Hepatocyte (in vitro differentiated cells): Measurements from ENCODE around the gene KCNMA1.

Experiments
- EZH2 ChIP-seq: fragments of 200-600 bp; sonication (generic); IDR thresholded peaks from 2 replicates; pipeline ENCODE4 v1.6.1; 2016; ENCODE audit warnings: antibody characterized with exemption, mild to moderate bottlenecking, borderline replicate concordance
- EZH2phosphoT487 ChIP-seq: fragments of 200-600 bp; sonication (generic); IDR thresholded peaks from one replicate; pipeline ENCODE4 v1.6.1; 2018; ENCODE audit warnings: antibody characterized with exemption, mild to moderate bottlenecking, low read depth, moderate library complexity; ENCODE audit not compliant: unreplicated experiment, severe bottlenecking
- TF ChIP-seq, protein P1 (sequence below): fragments of 200-600 bp; sonication (generic); IDR thresholded peaks from 2 replicates; pipeline ENCODE4 v1.5.1; 2016; ENCODE audit warnings: antibody characterized with exemption, mild to moderate bottlenecking; ENCODE audit not compliant: poor library complexity

GRCh38 chr10:77576007-77576367 is 61.6 kb downstream of the KCNMA1 start:
- TF ChIP-seq, protein P1, sequence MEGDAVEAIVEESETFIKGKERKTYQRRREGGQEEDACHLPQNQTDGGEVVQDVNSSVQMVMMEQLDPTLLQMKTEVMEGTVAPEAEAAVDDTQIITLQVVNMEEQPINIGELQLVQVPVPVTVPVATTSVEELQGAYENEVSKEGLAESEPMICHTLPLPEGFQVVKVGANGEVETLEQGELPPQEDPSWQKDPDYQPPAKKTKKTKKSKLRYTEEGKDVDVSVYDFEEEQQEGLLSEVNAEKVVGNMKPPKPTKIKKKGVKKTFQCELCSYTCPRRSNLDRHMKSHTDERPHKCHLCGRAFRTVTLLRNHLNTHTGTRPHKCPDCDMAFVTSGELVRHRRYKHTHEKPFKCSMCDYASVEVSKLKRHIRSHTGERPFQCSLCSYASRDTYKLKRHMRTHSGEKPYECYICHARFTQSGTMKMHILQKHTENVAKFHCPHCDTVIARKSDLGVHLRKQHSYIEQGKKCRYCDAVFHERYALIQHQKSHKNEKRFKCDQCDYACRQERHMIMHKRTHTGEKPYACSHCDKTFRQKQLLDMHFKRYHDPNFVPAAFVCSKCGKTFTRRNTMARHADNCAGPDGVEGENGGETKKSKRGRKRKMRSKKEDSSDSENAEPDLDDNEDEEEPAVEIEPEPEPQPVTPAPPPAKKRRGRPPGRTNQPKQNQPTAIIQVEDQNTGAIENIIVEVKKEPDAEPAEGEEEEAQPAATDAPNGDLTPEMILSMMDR, result no peak
- TF ChIP-seq EZH2 (no peak), EZH2phosphoT487 (no peak)
